Psoas muscle (tissue), 8 donors: ENCODE results near the gene MIEF1. TPM values are rescaled to one million over a fixed set of nuclear protein-coding genes. Genes with fewer than 3 reads are reported as not detected.

Experiments used
- ATAC-seq, 4 donors: fragments of 200-7000 bp; cut with Tn5 transposase; one replicate each; pipeline ENCODE4 v1.9.1; 2020; ENCODE audit warnings: moderate library complexity in 3 of 4, mild to moderate bottlenecking in 2 of 4
- DNase-seq, 2 donors: peaks; one replicate each; pipeline ENCODE4 v3.0.0-alpha.2; 2020
- H3K27ac ChIP-seq: fragments of 200-600 bp; one replicate; pipeline ENCODE4 v1.8.0; 2022
- H3K27me3 ChIP-seq, 3 donors: fragments of 200-600 bp in 1 of 3; one replicate each; pipeline versions ENCODE4 v1.6.1 to v1.8.0; 2013 to 2022; ENCODE audit warnings: low read length in 2 of 3, mild to moderate bottlenecking in 2 of 3, moderate library complexity in 1 of 3; ENCODE audit not compliant: insufficient read depth in 3 of 3
- H3K36me3 ChIP-seq, 2 donors: fragments of 200-600 bp in 1 of 2; one replicate each; pipeline versions ENCODE4 v1.6.1 to v1.8.0; 2013 to 2022; ENCODE audit warnings: low read depth in 1 of 2, mild to moderate bottlenecking in 1 of 2, moderate library complexity in 1 of 2; ENCODE audit not compliant: insufficient read depth in 1 of 2
- H3K4me1 ChIP-seq: fragments of 200-600 bp; one replicate; pipeline ENCODE4 v1.8.0; 2022
- H3K4me3 ChIP-seq: fragments of 200-600 bp; one replicate; pipeline ENCODE4 v1.8.0; 2022; ENCODE audit warnings: mild to moderate bottlenecking
- H3K9me3 ChIP-seq: fragments of 200-600 bp; one replicate; pipeline ENCODE4 v1.8.0; 2022
- CTCF ChIP-seq: fragments of 200-600 bp; IDR thresholded peaks from one replicate; pipeline ENCODE4 v1.8.0; 2022; ENCODE audit warnings: antibody characterized with exemption
- WGBS, 3 donors: extraction: QIAGEN DNeasy Blood & Tissue Kit; methylation state at CpG; one replicate each; pipeline versions ENCODE4 v1.1.6 to v1.1.7; 2013; 5-methylcytosine and 5-hydroxymethylcytosine counted together
- intact Hi-C, 2 donors: fragments of 100-400 bp; cut with DNase I; formaldehyde crosslinking; loops; one replicate each; pipeline versions ENCODE4 v1.11.0 to v1.14.2; 2022
- long read RNA-seq, 2 donors: library from polyadenylated mRNA; unstranded; transcript quantifications; one replicate each; pipeline ENCODE4 v2.0.0, GENCODE V29; 2021
- polyA plus RNA-seq, 3 donors: library from polyadenylated mRNA; stranded (reverse); fragments of 200-250 nt; gene quantifications; one replicate each; pipeline ENCODE4 v1.2.3, GENCODE V29; 2013
- total RNA-seq, 4 donors: library from RNA; stranded (reverse); fragmentation: NEBNext Ultra II Directional in 2 of 4; extraction: Animal tissue kit (Norgen Biotek cat#: 25700) in 2 of 4; gene quantifications; one replicate each; pipeline versions ENCODE4 v1.2.1 to v1.2.4, GENCODE V29; 2021 to 2023
- donor health status: healthy with polysubstance abuse.
- donor health status: DM: no; HTN: no; CAD: no; lungs with moderate emphysema.
- donor health status: Bipolar disorder and iron deficiency.
- donor health status: healthy.
- donor health status: DM: yes; HTN: yes; CAD: no.
- donor health status: DM: no; HTN: no; CAD: no.
- donor health status: DM: no; HTN: no; CAD: no.
- donor health status: DM: yes; HTN: yes; CAD: no.

The MIEF1 gene
- total RNA-seq = 10 to 100 TPM in 2 of 4 donors, 1 to 10 TPM in 2; 8.6 to 18.7 (median 13.3) TPM
- 10 to 100 TPM in 2 of 3 donors, 1 to 10 TPM in 1; 7.4 to 20.9 (median 14.0) TPM for polyA plus RNA-seq
- long read RNA-seq, donor 1, full-length matches to known transcripts = 1 of 3 reads
- long read RNA-seq, donor 1, partial matches to known transcripts = 1 of 3 reads
- long read RNA-seq, donor 1, other reads (novel, unspliced or antisense) = 1 of 3 reads
- long read RNA-seq, donor 2, full-length matches to known transcripts = 11 of 25 reads
- long read RNA-seq, donor 2, partial matches to known transcripts = 2 of 25 reads
- long read RNA-seq, donor 2, other reads (novel, unspliced or antisense) = 12 of 25 reads

GRCh38 chr22:39502109-39502788 lies at the start of gene MIEF1:
TSS of gene MIEF1 (plus strand) at chr22:39502290. CDS start at chr22:39511295, 9,005 bp downstream.
- peaks cover 19% of the 10 kb centered on the region for H3K4me1 ChIP-seq
- peak within 1 kb of the TSS; percentile 91 for H3K27ac ChIP-seq
- TF ChIP-seq CTCF = no peak
- no peaks in the 10 kb centered on the region for H3K9me3 ChIP-seq
- ATAC-seq (peak; percentile 98 to 99 (median 99)), DNase-seq (peak; percentile 98 to 99)
- WGBS, 3 donors = 0 to 1% (median 1%) methylated on average over 40 to 58 of the region's 58 CpGs
- peaks cover 6 to 37% of the 10 kb centered on the region in 2 donors for H3K36me3 ChIP-seq
- H3K27me3 ChIP-seq = no peaks in the 10 kb centered on the region
- intact Hi-C loops = loop anchor here in 1 of 2 donors (2.0 kb wide), 2 partner anchors 17 to 27 kb away; no protein-coding TSS in a partner anchor
- H3K4me3 ChIP-seq = peak within 1 kb of the TSS; percentile 87

DNA sequence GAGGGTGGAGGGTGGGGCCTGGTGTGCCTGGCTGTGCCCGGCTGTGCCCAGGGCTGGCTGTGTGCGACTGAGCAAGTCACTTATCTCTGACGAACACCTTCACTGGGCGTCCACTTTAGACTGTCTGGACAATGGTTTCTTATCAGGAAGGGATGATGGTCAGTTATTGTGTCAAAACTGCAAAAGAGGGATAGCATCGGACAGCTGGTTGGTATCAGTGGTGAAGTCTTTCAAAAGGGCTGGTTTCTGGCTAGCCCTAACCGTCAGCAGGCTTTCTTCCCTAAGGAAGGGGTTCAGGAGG lies 49.4 kb upstream of the MIEF1 start:
- no peak for ATAC-seq
- intact Hi-C loops = no loop called here
- H3K9me3 ChIP-seq = no peaks in the 10 kb centered on the region
- peaks cover 0 to 14% (median 7%) of the 10 kb centered on the region in 3 donors for H3K27me3 ChIP-seq
- H3K36me3 ChIP-seq = no peaks in the 10 kb centered on the region
- no peaks in the 10 kb centered on the region for H3K4me1 ChIP-seq
- DNase-seq = no peak
- TF ChIP-seq CTCF = no peak
- 72 to 82% (median 74%) methylated on average over 6 of the region's 6 CpGs for WGBS, 3 donors
- no peak overlapping the region for H3K27ac ChIP-seq
- no peak overlapping the region for H3K4me3 ChIP-seq

DNA sequence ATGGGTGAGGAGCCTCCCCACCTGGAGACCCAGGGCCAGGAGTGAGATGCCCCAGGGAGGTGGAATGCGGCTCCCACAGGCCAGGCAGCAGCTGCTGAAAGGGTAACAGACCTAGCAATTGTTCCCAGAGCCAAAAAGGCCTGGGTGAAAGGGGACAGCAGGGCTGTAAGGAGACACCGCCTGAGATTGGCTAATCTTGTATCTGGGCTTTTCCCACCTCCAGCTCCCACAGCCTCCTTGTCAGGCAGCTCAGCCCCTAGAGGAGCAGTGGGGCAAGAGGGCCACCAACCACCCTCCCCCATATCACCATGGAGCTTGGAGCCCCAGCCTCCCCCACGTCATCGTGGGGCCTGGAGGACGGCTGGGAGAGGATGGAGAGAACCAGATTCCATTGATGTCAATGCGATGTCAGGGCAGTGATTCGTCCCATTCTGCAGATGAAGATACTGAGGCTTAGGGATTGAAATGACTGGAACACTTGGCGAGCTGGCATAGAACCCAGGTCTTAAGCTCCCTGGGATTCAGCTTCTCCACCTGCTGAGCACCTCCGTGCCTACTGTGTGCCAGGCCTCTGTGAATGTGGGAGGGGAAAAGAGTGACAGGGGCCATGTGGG lies 48.2 kb upstream of the MIEF1 start:
- Histone ChIP-seq H3K4me3 (no peak overlapping the region), H3K27me3 (peaks cover 0 to 26% (median 12%) of the 10 kb centered on the region in 3 donors), H3K4me1 (no peaks in the 10 kb centered on the region), H3K9me3 (no peaks in the 10 kb centered on the region), H3K27ac (no peak overlapping the region), H3K36me3 (no peaks in the 10 kb centered on the region)
- intact Hi-C loops = no loop called here
- ATAC-seq (peak; percentile 33 to 48 (median 44)), DNase-seq (no peak)
- TF ChIP-seq CTCF = no peak
- 59 to 69% (median 61%) methylated on average over 9 of the region's 9 CpGs for WGBS, 3 donors

- Histone ChIP-seq H3K27ac (no peak overlapping the region), H3K4me1 (no peaks in the 10 kb centered on the region), H3K27me3 (peaks cover 0 to 26% (median 12%) of the 10 kb centered on the region in 3 donors), H3K36me3 (no peaks in the 10 kb centered on the region), H3K9me3 (no peaks in the 10 kb centered on the region), H3K4me3 (no peak overlapping the region)
- DNase-seq (no peak), ATAC-seq (no peak)
- intact Hi-C loops = no loop called here
- 70 to 71% (median 70%) methylated on average over 7 of the region's 7 CpGs for WGBS, 3 donors
- no peak for TF ChIP-seq CTCF
Observed at GRCh38 chr22:39454385-39454871, 47.7 kb upstream of the MIEF1 start.
